H1 (cell line): ENCODE results near the gene DVL2. TPM values are rescaled to one million over a fixed set of nuclear protein-coding genes. Genes with fewer than 3 reads are reported as not detected.

ENCODE experiments used
- ASH2L ChIP-seq: fragments of 200-600, 300-600 bp; sonication (generic); IDR thresholded peaks from one replicate; pipeline ENCODE4 v1.7.1; 2017; ENCODE audit warnings: low read length
- CEBPB ChIP-seq: IDR thresholded peaks from 2 replicates; pipeline ENCODE4 v1.6.1; 2012; ENCODE audit warnings: low read depth, low read length
- EZH2 ChIP-seq: fragments of 200-600 bp; sonication (generic); IDR thresholded peaks from 2 replicates; pipeline ENCODE4 v1.7.1; 2012; ENCODE audit warnings: low read depth, mild to moderate bottlenecking, moderate library complexity, low read length, inconsistent platforms; ENCODE audit not compliant: severe bottlenecking
- GTF2F1 ChIP-seq: IDR thresholded peaks from 2 replicates; pipeline ENCODE4 v1.6.1; 2012; ENCODE audit warnings: low read depth, low read length, improper control_type of control experiment, borderline replicate concordance
- PHF8 ChIP-seq: fragments of 200-600 bp; sonication (generic); conservative IDR thresholded peaks from 2 replicates; pipeline ENCODE4 v1.7.1; 2012; ENCODE audit warnings: low read depth, mild to moderate bottlenecking, inconsistent platforms, low read length, moderate library complexity
- RBBP5 ChIP-seq: IDR thresholded peaks from 2 replicates; pipeline ENCODE4 v1.7.1; 2012; ENCODE audit warnings: low read depth, mild to moderate bottlenecking, inconsistent platforms, low read length, moderate library complexity, borderline replicate concordance
- RFX5 ChIP-seq: IDR thresholded peaks from 2 replicates; pipeline ENCODE4 v1.6.1; 2011; ENCODE audit warnings: low read depth, low read length, improper control_type of control experiment, borderline replicate concordance
- RXRA ChIP-seq: IDR thresholded peaks from 2 replicates; pipeline ENCODE4 v1.6.1; 2011; ENCODE audit warnings: low read depth, mild to moderate bottlenecking, low read length, moderate library complexity; ENCODE audit not compliant: insufficient read depth
- SP2 ChIP-seq: IDR thresholded peaks from 2 replicates; pipeline ENCODE4 v1.6.1; 2012; ENCODE audit warnings: mild to moderate bottlenecking, low read length, inconsistent platforms
- YY1 ChIP-seq: IDR thresholded peaks from 2 replicates; pipeline ENCODE4 v1.6.1; 2011; ENCODE audit warnings: low read depth, mild to moderate bottlenecking, low read length
- polyA plus RNA-seq, 7 experiments: library from polyadenylated mRNA; depleted of rRNA in 3 of 7; stranded (reverse) in 5 of 7; unstranded in 2 of 7; fragments of >200 nt in 5 of 7; fragments of 200-250 nt in 2 of 7; gene quantifications; 1 replicate in 5 of 7; 2 replicates in 1 of 7; 4 replicates in 1 of 7; pipeline versions ENCODE4 v1.2.1 to v1.2.3, GENCODE V29; 2011 to 2013; ENCODE audit warnings: missing spikeins in 2 of 7, mixed read lengths in 2 of 7
- total RNA-seq: library from RNA; stranded (reverse); fragmentation: NEBNext Ultra II Directional; extraction: Animal tissue kit (Norgen Biotek cat#: 25700); gene quantifications from 2 replicates; pipeline ENCODE4 v1.2.1, GENCODE V29; 2021
- TF ChIP-seq, protein P1 (sequence below): fragments of 300-600 bp; sonication (generic); IDR thresholded peaks from 2 replicates; pipeline ENCODE4 v1.7.1; 2012; ENCODE audit warnings: low read length, moderate library complexity, mild to moderate bottlenecking, inconsistent platforms; ENCODE audit not compliant: insufficient replicate concordance

The DVL2 gene
- total and polyA plus RNA-seq, 2 of the 8 experiments (the other 6 are each of a cell fraction or from before 2014, with no cell fraction given), result 19.0 to 59.6 TPM

DNA sequence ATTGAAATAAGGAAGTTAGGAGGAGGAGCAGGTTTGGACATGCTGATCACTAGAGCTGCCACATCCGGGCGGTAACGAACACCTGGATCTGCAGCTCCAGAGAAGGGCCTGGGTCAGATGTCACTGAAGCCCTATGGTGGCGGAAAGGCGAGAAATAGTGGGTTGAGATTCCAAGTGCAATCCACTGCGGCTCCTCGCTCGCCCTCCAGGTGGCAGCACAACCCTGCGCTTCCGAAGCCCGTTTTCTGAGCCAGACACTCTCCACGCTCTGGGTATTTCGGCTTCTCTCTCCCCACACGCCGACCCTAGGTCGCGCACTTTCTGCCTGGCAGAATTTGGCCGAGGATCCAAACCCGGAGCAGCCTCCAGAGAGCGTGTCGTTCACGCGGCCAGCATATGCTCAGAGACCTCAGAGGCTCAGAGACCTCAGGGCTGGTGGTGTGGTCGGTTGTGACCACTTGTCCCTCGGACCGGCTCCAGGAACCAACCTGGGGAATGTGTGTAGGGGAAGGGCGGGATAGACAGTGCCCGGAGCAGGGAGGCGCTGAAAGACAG, 46.3 kb upstream of the DVL2 start (continued):
- no peak for TF ChIP-seq RFX5
- peak; percentile 71; the same call in 1 of the 2 replicates for TF ChIP-seq YY1
- no peak for TF ChIP-seq GTF2F1
- TF ChIP-seq, protein P1, sequence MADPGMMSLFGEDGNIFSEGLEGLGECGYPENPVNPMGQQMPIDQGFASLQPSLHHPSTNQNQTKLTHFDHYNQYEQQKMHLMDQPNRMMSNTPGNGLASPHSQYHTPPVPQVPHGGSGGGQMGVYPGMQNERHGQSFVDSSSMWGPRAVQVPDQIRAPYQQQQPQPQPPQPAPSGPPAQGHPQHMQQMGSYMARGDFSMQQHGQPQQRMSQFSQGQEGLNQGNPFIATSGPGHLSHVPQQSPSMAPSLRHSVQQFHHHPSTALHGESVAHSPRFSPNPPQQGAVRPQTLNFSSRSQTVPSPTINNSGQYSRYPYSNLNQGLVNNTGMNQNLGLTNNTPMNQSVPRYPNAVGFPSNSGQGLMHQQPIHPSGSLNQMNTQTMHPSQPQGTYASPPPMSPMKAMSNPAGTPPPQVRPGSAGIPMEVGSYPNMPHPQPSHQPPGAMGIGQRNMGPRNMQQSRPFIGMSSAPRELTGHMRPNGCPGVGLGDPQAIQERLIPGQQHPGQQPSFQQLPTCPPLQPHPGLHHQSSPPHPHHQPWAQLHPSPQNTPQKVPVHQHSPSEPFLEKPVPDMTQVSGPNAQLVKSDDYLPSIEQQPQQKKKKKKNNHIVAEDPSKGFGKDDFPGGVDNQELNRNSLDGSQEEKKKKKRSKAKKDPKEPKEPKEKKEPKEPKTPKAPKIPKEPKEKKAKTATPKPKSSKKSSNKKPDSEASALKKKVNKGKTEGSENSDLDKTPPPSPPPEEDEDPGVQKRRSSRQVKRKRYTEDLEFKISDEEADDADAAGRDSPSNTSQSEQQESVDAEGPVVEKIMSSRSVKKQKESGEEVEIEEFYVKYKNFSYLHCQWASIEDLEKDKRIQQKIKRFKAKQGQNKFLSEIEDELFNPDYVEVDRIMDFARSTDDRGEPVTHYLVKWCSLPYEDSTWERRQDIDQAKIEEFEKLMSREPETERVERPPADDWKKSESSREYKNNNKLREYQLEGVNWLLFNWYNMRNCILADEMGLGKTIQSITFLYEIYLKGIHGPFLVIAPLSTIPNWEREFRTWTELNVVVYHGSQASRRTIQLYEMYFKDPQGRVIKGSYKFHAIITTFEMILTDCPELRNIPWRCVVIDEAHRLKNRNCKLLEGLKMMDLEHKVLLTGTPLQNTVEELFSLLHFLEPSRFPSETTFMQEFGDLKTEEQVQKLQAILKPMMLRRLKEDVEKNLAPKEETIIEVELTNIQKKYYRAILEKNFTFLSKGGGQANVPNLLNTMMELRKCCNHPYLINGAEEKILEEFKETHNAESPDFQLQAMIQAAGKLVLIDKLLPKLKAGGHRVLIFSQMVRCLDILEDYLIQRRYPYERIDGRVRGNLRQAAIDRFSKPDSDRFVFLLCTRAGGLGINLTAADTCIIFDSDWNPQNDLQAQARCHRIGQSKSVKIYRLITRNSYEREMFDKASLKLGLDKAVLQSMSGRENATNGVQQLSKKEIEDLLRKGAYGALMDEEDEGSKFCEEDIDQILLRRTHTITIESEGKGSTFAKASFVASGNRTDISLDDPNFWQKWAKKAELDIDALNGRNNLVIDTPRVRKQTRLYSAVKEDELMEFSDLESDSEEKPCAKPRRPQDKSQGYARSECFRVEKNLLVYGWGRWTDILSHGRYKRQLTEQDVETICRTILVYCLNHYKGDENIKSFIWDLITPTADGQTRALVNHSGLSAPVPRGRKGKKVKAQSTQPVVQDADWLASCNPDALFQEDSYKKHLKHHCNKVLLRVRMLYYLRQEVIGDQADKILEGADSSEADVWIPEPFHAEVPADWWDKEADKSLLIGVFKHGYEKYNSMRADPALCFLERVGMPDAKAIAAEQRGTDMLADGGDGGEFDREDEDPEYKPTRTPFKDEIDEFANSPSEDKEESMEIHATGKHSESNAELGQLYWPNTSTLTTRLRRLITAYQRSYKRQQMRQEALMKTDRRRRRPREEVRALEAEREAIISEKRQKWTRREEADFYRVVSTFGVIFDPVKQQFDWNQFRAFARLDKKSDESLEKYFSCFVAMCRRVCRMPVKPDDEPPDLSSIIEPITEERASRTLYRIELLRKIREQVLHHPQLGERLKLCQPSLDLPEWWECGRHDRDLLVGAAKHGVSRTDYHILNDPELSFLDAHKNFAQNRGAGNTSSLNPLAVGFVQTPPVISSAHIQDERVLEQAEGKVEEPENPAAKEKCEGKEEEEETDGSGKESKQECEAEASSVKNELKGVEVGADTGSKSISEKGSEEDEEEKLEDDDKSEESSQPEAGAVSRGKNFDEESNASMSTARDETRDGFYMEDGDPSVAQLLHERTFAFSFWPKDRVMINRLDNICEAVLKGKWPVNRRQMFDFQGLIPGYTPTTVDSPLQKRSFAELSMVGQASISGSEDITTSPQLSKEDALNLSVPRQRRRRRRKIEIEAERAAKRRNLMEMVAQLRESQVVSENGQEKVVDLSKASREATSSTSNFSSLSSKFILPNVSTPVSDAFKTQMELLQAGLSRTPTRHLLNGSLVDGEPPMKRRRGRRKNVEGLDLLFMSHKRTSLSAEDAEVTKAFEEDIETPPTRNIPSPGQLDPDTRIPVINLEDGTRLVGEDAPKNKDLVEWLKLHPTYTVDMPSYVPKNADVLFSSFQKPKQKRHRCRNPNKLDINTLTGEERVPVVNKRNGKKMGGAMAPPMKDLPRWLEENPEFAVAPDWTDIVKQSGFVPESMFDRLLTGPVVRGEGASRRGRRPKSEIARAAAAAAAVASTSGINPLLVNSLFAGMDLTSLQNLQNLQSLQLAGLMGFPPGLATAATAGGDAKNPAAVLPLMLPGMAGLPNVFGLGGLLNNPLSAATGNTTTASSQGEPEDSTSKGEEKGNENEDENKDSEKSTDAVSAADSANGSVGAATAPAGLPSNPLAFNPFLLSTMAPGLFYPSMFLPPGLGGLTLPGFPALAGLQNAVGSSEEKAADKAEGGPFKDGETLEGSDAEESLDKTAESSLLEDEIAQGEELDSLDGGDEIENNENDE, result no peak
- TF ChIP-seq CEBPB, result no peak
- no peak for TF ChIP-seq RXRA
- 0 out of 2 replicates have a peak, but pooled peaks have one; percentile 35 for TF ChIP-seq PHF8
- TF ChIP-seq SP2, result no peak
- no peak for TF ChIP-seq RBBP5
- no peak for TF ChIP-seq EZH2
- TF ChIP-seq ASH2L, result peak; percentile 60
